HG02610 (cell line): ENCODE measurements around the gene C3orf18.
"Not testable (repeated sequence)": the region's sequence is repeated elsewhere in the genome, so short reads cannot be mapped to it uniquely, and the experiment has no call there.

Source experiments
- ATAC-seq: cut with Tn5 transposase; IDR thresholded peaks from one replicate; pipeline ENCODE4 v1.9.1; 2021; ENCODE audit warnings: mild to moderate bottlenecking, moderate library complexity; ENCODE audit not compliant: unreplicated experiment

The C3orf18 gene

DNA sequence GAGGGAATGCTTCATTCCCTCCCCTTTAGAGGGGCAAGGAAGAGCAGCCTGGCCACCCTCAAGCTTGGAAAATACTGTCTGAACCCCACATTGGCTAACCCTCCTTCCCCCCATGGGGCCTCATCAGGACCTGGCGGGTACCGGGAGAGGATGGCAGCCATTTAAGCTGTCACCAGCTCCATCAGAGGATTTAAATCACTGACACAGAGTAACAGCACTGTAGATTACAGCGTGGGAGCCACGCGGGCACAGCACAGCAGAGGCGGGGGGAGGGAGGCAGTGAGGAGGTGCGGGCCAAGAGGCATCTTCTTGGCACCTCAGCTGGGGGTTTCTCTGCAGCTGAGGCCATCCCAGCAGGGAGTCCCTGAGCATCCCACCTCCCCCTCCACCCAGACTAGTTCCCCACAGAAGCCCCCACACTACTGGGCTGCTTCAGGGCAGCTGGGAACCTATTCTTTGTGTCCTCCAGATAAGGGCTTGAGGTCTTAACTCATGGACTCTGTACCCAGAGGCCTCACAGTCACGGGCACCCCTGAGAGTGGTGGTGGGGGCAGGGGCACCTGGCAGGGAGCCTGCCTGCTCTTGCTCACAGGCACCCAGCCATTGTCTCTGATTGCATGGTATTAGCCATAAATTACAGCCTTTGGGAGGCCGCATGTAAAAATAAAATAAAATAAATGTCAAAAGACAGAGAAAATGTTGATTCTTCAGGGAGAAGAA is 42.2 kb downstream of the C3orf18 start:
- no peak for ATAC-seq

DNA sequence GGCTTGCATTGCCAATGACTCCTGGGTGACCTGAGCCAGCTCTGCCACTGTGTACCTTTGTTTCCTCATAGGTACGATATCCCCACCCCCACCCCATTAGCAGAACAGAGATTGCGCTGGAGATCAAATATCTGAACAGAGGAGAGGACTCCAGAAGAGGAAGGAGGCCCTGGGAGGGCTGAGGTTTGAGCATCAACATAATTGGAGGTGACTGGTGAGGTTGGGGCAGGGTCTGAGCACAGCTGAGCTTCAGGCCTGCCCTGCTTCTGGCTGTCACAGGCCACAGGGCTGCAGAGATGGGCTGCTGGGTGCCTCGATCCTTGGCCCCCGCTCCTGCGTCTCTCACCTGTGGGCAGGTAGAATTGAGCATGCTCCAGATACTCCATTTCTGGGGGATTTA is 42.8 kb downstream of the C3orf18 start:
- no peak for ATAC-seq

DNA sequence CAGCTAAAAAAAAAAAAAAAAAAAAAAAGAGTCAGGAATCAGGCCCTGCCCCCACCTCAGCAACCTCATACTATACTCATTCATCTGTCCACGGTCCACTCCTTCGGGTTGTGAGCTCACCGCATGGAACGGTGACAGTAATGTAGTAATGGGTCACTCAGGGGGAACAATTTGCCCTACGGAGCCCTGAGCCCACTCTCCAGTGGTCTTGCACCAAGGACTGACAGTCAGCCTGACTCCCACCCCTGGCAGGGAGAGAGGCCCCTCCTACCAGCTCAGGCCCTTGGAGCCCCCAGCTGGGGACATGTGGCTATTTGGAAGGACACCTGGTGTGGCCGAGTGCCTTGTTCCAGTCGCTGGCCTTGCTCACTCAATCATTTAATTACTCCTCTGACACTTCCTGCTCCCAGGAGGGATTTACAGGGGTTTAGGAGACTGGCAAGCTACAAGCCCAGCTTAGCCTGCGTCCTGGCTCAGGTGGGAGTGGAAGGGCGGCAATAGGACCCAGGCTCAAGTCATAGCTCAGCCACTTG is 44.2 kb downstream of the C3orf18 start:
- no peak for ATAC-seq

DNA sequence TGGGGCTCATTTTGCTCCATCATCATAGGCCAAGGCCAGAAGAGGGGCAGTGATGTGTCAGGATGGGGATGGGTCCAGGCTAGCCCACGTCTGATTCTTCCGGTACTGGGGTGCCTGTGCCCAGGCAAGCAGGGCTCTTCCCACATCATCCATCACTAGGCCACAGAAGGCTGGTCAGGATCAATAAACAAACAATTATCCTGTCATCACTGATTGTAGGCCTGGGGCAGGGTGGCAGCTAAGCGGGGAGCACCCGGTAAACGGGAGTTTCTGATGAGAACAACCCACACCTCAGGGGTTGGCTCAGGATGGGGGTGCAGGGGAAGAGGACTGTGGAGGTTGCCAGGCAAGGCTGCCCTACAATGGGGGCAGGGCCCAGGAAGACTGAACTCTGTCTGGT is 46.0 kb downstream of the C3orf18 start:
- ATAC-seq: no peak

DNA sequence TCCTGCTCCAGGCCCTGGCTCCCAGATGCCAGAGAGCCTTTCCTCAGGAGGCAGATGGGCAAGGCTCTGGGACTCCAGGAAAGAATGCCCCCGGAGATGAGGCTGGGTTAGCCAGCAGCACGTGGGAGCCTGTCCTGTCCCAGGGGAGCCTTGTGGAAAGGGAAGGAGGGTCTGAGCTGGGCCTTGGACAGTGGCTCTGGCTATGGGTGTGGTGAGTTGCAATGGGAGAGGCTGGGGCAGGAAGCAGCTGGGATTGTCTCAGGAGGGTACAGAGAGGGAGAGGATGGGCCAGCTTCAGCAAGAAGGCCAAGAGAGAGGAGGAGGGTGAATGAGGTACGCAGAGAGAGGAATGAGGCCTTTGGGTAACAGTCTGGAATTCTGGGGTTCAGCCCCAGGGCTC is 46.7 kb downstream of the C3orf18 start:
- ATAC-seq: no peak

DNA sequence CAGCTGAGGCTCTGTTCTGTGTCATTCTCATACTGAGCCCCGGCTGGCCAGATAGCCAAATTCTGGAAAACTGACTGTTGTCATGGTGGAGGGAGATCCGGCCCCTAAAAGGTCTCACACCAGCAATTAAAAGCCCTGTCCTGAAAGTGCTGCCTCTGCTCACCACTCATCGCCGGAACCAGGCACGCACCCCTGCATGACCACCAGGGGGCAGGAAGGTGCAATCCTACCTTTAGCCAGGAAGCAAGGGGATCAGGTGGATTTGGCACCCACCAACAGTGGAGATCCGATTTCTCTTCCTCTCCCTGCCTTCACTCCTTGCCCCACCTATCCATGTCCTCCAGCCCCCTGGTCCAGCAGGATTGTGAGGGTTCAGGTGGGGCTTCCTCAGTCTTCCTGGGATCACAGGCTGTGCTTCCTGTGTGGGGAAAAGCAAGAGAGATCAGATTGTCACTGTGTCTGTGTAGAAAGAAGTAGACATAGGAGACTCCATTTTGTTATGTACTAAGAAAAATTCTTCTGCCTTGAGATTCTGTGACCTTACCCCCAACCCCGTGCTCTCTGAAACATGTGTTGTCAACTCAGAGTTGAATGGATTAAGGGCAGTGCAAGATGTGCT is 48.0 kb downstream of the C3orf18 start:
- ATAC-seq: no peak

DNA sequence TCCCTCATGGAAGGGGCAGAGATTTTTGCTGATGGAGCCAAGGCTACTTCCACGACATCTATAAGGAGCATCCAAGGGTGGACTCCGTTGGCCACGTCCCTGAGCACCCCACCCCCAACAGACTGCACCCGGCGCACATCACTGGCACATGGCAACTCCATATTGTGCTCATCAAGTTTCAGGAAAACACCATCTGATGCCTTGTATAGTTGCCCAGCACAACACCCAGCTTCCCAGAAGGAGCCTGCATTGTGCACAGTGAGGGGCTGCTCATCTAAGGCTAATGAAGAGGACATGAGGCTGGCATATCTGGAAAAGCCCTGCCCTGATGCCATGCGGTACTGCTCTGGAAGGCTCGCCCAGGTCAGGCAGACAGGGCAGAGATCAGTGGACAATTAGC is 49.1 kb downstream of the C3orf18 start:
- ATAC-seq: no peak

DNA sequence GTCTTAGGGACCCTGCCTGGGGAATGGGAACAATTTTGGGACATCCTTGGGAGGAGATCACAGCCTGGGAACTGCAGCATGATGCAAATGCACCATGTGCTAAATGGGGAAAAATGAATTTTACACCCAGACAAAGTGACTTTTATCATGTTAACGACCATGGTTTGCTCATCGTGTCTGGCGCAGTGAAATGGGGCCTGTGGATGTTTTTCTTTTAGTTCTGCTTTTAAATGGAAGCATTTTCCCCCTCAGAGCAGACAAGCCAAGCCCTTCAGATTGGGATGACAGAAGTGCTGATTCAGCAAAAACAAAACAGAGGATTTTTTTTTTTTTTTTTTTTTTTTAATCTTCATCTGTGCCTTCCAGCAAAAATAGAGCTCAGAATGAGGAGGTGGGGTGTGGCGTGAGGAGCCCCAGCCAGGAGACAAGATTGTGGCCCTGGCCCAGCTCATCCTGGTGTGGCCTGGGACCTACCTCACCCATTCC is 49.8 kb downstream of the C3orf18 start:
- no peak for ATAC-seq

DNA sequence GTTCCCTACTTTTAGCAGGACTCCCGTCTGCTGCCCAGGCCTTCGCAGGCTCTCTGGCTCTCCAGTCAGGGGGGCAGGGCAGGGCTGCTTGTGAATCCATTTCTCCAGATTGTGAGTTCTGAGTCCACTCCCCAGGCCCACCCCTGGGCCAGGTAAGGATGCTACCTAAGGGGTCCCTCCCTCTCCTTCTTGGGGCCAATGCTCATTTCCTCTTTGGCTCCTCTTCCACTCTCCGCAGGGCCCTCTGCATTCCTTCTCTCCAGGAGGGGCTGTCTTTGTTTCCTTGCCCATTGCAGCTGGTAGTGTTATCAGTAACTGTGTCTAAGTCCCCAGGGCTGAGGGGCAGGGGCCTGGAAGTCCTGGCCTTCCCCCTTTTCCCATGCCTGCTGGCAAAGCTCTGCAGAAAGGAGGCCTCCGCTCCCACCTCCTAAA is 51.1 kb downstream of the C3orf18 start:
- ATAC-seq: no peak

DNA sequence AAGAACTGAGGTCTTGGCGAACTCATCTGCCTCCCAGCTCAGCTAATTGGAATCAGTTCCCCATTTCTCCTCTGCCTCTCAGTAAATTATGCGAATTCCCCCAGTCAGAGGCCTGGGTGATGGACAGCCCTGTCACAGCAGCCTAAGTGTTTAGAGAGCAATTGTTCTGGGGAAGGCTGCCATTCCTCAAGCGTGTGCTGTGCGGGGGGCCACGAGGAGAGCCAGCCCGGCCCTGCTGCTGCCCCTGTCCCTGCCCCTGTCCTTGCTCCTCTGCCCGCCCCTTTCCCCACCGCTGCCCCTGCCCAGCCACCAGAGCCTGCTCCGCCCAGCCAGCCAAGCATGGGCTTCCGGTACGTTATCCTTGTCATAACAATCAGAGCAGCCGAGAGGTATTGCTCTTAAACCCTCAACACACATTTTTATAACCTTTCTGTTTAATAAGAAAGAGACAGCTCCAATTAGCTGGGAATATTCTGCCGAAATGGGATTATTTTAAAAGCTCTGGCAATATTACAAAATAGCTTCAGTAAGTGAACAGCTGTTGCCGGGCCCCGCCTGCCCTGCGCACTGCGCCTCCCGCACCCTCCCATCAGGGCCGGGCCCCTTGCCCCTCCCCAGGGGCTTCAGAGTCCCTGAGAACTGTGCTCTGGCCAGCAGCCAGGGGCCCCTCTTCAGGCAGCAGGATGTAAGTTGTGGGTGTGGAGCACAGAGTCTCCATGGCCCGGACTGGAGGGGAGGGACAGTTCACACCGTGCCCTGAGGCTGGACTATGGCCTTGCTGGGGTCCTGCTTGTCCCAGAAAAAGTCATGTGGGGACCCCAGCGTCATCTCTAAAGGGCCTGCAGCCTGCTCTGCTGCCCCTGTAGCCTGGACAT is 51.7 kb downstream of the C3orf18 start:
- ATAC-seq: no peak

DNA sequence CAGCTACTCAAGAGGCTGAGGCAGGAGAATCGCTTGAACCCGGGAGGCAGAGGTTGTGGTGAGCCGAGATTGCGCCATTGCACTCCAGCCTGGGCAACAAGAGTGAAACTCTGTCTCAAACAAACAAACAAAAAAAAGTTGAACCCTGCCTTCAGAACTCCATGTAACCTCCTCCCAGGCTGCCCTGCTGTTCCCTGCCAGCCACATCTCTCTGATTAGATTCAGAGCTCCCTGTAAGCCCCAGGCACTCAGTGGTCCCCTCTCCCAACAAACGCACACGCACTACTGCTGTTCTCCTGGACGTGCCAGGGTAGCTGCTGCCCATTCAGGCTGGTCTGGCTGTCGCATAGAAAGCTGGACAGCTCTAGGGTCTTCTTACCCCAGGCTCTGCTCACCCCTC is 54.6 kb downstream of the C3orf18 start:
- ATAC-seq: not testable (repeated sequence)

DNA sequence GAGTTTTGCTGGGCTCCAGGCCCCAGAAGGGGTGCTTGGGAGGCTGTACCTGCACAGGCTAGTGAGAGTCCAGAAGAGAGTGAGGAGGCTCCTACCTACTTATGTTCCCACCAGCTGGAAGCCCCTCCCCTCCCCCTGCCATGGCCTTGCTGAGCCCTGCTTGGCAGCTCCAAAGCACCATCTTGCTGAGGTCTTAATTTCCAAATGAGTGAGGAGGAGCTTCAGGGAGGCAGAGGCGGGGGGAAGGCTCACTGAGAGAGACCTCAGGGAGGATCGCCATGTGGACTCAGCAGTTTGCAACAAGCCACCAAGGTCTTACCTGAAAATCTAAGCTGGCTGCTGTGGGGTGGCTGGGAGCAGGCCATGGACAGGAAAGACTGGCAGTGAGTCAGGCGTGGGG is 55.4 kb downstream of the C3orf18 start:
- no peak for ATAC-seq

DNA sequence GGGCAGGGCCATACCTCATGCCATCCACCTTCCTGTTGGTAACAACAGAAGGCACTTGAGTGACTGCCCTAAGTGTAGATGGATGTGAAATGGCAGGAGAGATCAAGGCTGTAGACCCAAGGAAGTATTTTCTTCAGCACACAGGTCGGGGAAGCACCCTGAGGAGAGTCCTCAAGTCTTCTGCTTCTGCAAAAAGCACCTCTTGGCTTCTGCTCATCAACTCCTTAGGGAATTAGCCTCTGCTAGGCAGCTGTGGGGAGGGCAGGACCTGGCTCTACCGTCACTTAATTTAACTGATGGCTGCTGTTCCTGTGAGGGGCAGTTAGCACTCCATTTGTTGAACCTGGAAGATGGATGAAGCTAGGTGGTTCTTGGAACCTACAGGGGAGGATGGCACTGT is 57.2 kb downstream of the C3orf18 start:
- ATAC-seq: no peak

DNA sequence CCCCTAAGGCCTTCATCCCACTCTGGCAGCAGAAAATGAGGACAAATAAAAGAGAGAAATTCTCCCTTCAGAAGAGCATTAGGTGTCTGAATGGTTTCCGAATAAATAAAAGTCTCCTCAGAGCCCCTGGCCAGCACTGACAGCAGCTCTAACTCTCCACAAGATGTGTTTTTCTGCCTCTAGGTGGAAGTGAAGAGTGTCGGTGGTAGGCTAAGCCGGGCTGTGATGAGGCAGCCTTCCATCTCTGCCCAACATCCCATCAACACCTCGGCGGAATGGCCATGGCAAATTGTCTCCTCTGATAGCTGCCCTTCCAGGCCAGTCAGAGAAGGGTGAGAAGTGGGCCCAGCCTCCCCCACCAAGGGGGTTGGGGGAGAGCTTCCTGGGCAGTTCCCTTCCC is 57.8 kb downstream of the C3orf18 start:
- ATAC-seq: no peak

DNA sequence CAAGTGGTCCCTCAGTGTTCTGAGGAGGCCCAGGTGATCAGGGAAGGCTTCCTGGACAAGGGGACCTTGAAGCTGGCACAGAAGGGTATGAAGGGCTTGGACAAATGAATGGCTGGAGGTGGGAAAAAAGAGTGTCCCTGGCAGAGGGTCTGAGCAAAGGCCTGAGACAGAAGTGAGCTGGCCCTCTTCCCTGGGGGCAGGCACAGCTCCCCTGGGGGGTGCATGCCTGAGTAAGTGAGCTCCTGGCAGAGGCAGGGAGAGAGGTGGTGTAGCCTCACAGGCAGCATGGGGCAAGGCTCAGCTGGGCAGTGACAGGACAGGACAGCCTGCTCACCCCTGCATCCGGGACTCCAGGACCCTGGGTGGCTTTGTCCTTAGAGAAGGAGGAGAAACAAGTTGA is 58.7 kb downstream of the C3orf18 start:
- no peak for ATAC-seq
